Measurements from ENCODE around the gene FOXF2.
"Not testable (repeated sequence)": the region's sequence is repeated elsewhere in the genome, so short reads cannot be mapped to it uniquely, and the experiment has no call there.

Gene FOXF2

GRCh38 chr6:1389369-1390132, at the start of gene FOXF2:
FOXF2 (plus strand) TSS chr6:1389576; CDS start chr6:1389948, 372 bp downstream.
- H3K4me3 ChIP-seq (ENCODE audit: low read depth, low read length), result peak within 1 kb of the TSS; percentile 97
- TF ChIP-seq CTCF (IDR thresholded peaks at IDR 0.05; ENCODE audit: low read depth, low read length), result no peak

- no peak for TF ChIP-seq CTCF (IDR thresholded peaks at IDR 0.05; ENCODE audit: low read depth, low read length)
- no peak overlapping the region for H3K4me3 ChIP-seq (ENCODE audit: low read depth, low read length)
These were observed 43.3 kb upstream of the FOXF2 start for GRCh38 chr6:1346101-1346500.

GRCh38 chr6:1346558-1347091, 42.8 kb upstream of the FOXF2 start:
- no peak for TF ChIP-seq CTCF (IDR thresholded peaks at IDR 0.05; ENCODE audit: low read depth, low read length)

GRCh38 chr6:1347161-1347560, 42.2 kb upstream of the FOXF2 start:
- H3K4me3 ChIP-seq (ENCODE audit: low read depth, low read length), result no peak overlapping the region
- TF ChIP-seq CTCF (IDR thresholded peaks at IDR 0.05; ENCODE audit: low read depth, low read length), result no peak

More at GRCh38 chr6:1346558-1347091, 42.8 kb upstream of the FOXF2 start:
- H3K4me3 ChIP-seq (ENCODE audit: low read depth, low read length), result no peak overlapping the region

- TF ChIP-seq CTCF (IDR thresholded peaks at IDR 0.05; ENCODE audit: low read depth, low read length), result no peak
- H3K4me3 ChIP-seq (ENCODE audit: low read depth, low read length), result no peak overlapping the region
These were observed 40.7 kb upstream of the FOXF2 start for GRCh38 chr6:1348675-1349074.

- TF ChIP-seq CTCF (IDR thresholded peaks at IDR 0.05; ENCODE audit: low read depth, low read length), result no peak
These were observed 39.7 kb upstream of the FOXF2 start for GRCh38 chr6:1349655-1350054.

GRCh38 chr6:1351381-1352008, 37.9 kb upstream of the FOXF2 start:
- no peak for TF ChIP-seq CTCF (IDR thresholded peaks at IDR 0.05; ENCODE audit: low read depth, low read length)
- H3K4me3 ChIP-seq (ENCODE audit: low read depth, low read length), result no peak overlapping the region

More at GRCh38 chr6:1349655-1350054, 39.7 kb upstream of the FOXF2 start:
- no peak overlapping the region for H3K4me3 ChIP-seq (ENCODE audit: low read depth, low read length)

- H3K4me3 ChIP-seq (ENCODE audit: low read depth, low read length), result not testable (repeated sequence)
These were observed 34.3 kb upstream of the FOXF2 start for GRCh38 chr6:1355068-1355467.

- not testable (repeated sequence) for H3K4me3 ChIP-seq (ENCODE audit: low read depth, low read length)
These were observed 27.7 kb upstream of the FOXF2 start for GRCh38 chr6:1361717-1362116.

All from WI38 (cell line).